Measurements from ENCODE around the gene EYS. TPM values are rescaled to one million over a fixed set of nuclear protein-coding genes. Genes with fewer than 3 reads are reported as not detected.

EYS gene
- total RNA-seq, 1 donor from 2014 or later: not detected

- no peak for TF ChIP-seq CTCF (IDR thresholded peaks at IDR 0.05; ENCODE audit: unreplicated experiment)
- H3K4me3 Mint-ChIP-seq (ENCODE audit: unreplicated experiment): no peak overlapping the region
- no peak overlapping the region for H3K27ac Mint-ChIP-seq (ENCODE audit: unreplicated experiment)
- no peaks in the 10 kb centered on the region for H3K9me3 Mint-ChIP-seq (ENCODE audit: unreplicated experiment)
- H3K36me3 Mint-ChIP-seq (ENCODE audit: low read depth, unreplicated experiment): no peaks in the 10 kb centered on the region
- no peaks in the 10 kb centered on the region for H3K27me3 Mint-ChIP-seq (ENCODE audit: unreplicated experiment)
- no peak for DNase-seq (ENCODE audit: low spot score)
- no peaks in the 10 kb centered on the region for H3K4me1 Mint-ChIP-seq (ENCODE audit: unreplicated experiment)
Observed at GRCh38 chr6:65262241-65262640, 444.8 kb downstream of the EYS start.

GRCh38 chr6:65259982-65260381 is 447.0 kb downstream of the EYS start:
- no peak overlapping the region for H3K27ac Mint-ChIP-seq (ENCODE audit: unreplicated experiment)
- DNase-seq (ENCODE audit: low spot score): no peak

GRCh38 chr6:65259059-65259458 is 448.0 kb downstream of the EYS start:
- H3K9me3 Mint-ChIP-seq (ENCODE audit: unreplicated experiment): no peaks in the 10 kb centered on the region
- DNase-seq (ENCODE audit: low spot score): no peak
- TF ChIP-seq CTCF (IDR thresholded peaks at IDR 0.05; ENCODE audit: unreplicated experiment): peak; percentile 32
- H3K27me3 Mint-ChIP-seq (ENCODE audit: unreplicated experiment): no peaks in the 10 kb centered on the region
- H3K4me3 Mint-ChIP-seq (ENCODE audit: unreplicated experiment): no peak overlapping the region
- H3K36me3 Mint-ChIP-seq (ENCODE audit: low read depth, unreplicated experiment): no peaks in the 10 kb centered on the region
- no peak overlapping the region for H3K27ac Mint-ChIP-seq (ENCODE audit: unreplicated experiment)
- H3K4me1 Mint-ChIP-seq (ENCODE audit: unreplicated experiment): no peaks in the 10 kb centered on the region

More at GRCh38 chr6:65259982-65260381, 447.0 kb downstream of the EYS start:
- TF ChIP-seq CTCF (IDR thresholded peaks at IDR 0.05; ENCODE audit: unreplicated experiment): no peak
- no peak overlapping the region for H3K4me3 Mint-ChIP-seq (ENCODE audit: unreplicated experiment)
- H3K36me3 Mint-ChIP-seq (ENCODE audit: low read depth, unreplicated experiment): no peaks in the 10 kb centered on the region
- no peaks in the 10 kb centered on the region for H3K4me1 Mint-ChIP-seq (ENCODE audit: unreplicated experiment)
- H3K9me3 Mint-ChIP-seq (ENCODE audit: unreplicated experiment): no peaks in the 10 kb centered on the region
- no peaks in the 10 kb centered on the region for H3K27me3 Mint-ChIP-seq (ENCODE audit: unreplicated experiment)

GRCh38 chr6:65253041-65253440 is 454.0 kb downstream of the EYS start:
- Mint-ChIP-seq H3K27ac (ENCODE audit: unreplicated experiment) (no peak overlapping the region), H3K9me3 (ENCODE audit: unreplicated experiment) (no peaks in the 10 kb centered on the region), H3K27me3 (ENCODE audit: unreplicated experiment) (no peaks in the 10 kb centered on the region)

More at GRCh38 chr6:65253041-65253440, 454.0 kb downstream of the EYS start:
- DNase-seq (ENCODE audit: low spot score): no peak
- H3K4me1 Mint-ChIP-seq (ENCODE audit: unreplicated experiment): no peaks in the 10 kb centered on the region
- TF ChIP-seq CTCF (IDR thresholded peaks at IDR 0.05; ENCODE audit: unreplicated experiment): no peak
- H3K4me3 Mint-ChIP-seq (ENCODE audit: unreplicated experiment): no peak overlapping the region
- no peaks in the 10 kb centered on the region for H3K36me3 Mint-ChIP-seq (ENCODE audit: low read depth, unreplicated experiment)

Data from endothelial cell (in vitro differentiated cells).